Measurements from ENCODE around the gene ASB12. TPM values are rescaled to one million over a fixed set of nuclear protein-coding genes. Genes with fewer than 3 reads are reported as not detected.

The ASB12 gene
- total RNA-seq, 1 donor from 2014 or later: not detected

DNA sequence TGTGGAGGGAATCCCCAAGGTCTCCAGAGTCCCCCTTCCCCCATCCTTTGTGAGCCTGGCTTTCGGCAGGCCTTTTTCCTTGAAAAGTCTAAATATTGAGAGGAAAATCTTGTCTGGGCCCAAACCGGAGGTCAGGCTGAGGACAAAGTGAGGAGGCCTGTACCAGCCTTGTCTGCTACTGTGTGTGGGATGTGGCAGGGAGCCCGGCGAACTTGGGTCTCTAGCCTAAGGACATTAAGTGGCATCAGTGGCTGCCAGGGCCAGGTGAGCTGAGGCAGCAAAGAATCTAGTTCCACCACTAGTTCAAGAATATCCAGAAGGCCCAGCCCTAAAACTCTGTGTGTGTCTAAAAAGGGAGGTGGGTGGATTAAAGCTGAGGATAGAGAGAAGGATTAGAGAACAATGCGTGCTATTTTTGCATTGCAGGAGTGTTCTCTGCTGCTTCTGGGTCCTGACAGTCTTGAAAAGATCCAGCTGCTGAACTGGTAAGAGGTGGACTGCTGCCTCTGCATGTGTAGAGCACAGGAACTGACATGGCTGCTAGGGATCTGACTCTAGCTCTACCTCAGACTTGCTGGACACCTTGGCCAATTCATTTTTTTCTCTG lies 23.7 kb downstream of the ASB12 start:
- intact Hi-C loops (cut with DNase I): loop anchor here (5.0 to 10.0 kb wide), 6 partner anchors 188 to 1328 kb away; partner anchors contain the start of genes LAS1L, MTMR8, SPIN4 and ZC3H12B
- Histone ChIP-seq H3K4me3 (peak overlapping the region; percentile 65 to 90), H3K27ac (peak overlapping the region; percentile 87 to 90), H3K27me3 (no peaks in the 10 kb centered on the region), H3K4me1 (peaks cover 0 to 7% of the 10 kb centered on the region in 2 donors), H3K36me3 (no peaks in the 10 kb centered on the region), H3K9me3 (no peaks in the 10 kb centered on the region)
- TF ChIP-seq, protein P1, sequence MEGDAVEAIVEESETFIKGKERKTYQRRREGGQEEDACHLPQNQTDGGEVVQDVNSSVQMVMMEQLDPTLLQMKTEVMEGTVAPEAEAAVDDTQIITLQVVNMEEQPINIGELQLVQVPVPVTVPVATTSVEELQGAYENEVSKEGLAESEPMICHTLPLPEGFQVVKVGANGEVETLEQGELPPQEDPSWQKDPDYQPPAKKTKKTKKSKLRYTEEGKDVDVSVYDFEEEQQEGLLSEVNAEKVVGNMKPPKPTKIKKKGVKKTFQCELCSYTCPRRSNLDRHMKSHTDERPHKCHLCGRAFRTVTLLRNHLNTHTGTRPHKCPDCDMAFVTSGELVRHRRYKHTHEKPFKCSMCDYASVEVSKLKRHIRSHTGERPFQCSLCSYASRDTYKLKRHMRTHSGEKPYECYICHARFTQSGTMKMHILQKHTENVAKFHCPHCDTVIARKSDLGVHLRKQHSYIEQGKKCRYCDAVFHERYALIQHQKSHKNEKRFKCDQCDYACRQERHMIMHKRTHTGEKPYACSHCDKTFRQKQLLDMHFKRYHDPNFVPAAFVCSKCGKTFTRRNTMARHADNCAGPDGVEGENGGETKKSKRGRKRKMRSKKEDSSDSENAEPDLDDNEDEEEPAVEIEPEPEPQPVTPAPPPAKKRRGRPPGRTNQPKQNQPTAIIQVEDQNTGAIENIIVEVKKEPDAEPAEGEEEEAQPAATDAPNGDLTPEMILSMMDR (IDR thresholded peaks at IDR 0.05): no peak
- no peak for DNase-seq (ENCODE audit: low spot score in 2 of 2)

DNA sequence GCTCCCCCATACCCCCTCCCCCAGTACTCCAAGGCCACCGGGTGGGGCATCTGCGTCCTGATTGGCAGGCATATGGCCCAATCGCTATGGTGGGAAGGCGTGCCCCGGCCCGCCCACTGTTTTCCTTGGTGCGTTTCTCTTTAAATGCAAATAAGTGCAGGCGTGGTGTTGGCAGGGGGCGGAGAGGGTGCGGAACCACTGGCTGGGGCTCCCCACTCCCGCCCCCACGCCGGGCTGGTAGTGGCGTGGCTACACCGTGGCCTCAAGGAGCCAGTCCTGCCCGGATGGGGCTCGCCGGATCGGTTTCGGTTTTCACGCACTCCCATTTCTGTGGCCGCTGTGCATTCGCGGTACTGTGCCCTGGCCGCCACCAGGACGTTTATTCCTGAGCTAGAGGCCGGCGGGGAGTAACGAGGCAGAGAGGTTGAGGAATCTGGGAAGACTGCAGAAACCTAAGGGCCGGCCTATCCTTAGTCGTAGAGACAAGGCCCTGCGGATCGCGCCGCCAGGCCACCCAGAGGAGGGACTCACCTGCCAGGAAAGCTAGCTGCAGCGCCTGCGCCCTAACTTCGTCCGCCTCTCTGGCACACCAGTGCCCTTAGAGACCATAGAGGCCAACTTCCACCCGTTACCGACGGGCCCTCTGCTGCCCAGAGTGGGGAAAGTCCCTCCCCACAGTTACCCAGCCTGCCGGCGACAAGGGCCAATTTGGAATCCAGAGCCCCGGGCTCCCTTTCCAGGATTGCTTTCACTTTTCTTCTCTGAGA lies 24.5 kb downstream of the ASB12 start:
- H3K27me3 ChIP-seq: no peaks in the 10 kb centered on the region
- peak; percentile 85 to 96 for DNase-seq (ENCODE audit: low spot score in 2 of 2)
- intact Hi-C loops (cut with DNase I): loop anchor here (2.0 to 10.0 kb wide), 7 partner anchors 189 to 1329 kb away; partner anchors contain the start of genes LAS1L, MTMR8, SPIN4 and ZC3H12B
- TF ChIP-seq, protein P1 (IDR thresholded peaks at IDR 0.05): peak; percentile 8 to 33 (median 14)
- peak overlapping the region; percentile 87 to 90 for H3K27ac ChIP-seq
- no peaks in the 10 kb centered on the region for H3K9me3 ChIP-seq
- H3K4me3 ChIP-seq: peak overlapping the region; percentile 65 to 90
- no peaks in the 10 kb centered on the region for H3K36me3 ChIP-seq
- H3K4me1 ChIP-seq: peaks cover 0 to 7% of the 10 kb centered on the region in 2 donors

DNA sequence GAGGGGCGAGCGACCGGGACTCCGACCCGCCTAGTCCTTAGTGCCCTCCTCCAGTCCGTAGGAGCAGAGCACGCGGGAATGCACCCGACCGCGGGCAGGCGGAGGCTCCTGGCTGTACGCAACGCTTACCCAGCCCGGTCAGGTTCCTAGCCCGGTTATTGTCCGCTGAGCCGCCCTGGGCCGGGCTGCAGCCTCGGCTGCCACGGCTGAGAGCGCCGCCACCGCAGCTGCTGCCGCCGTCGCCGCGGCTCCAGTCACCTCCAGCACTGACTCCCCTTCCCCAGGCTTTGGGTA lies 25.0 kb downstream of the ASB12 start, which contains the start of gene AMER1:
TSS of gene AMER1 (minus strand) at position 268 of the 294 bp plus-strand sequence. CDS start 12,422 bp downstream, outside the sequence.
- Histone ChIP-seq H3K4me1 (peaks cover 0 to 7% of the 10 kb centered on the region in 2 donors), H3K27ac (peak within 1 kb of the TSS; percentile 87 to 90), H3K27me3 (no peaks in the 10 kb centered on the region), H3K9me3 (no peaks in the 10 kb centered on the region), H3K36me3 (no peaks in the 10 kb centered on the region), H3K4me3 (peak within 1 kb of the TSS; percentile 65 to 90)
- intact Hi-C loops (cut with DNase I): loop anchor here (2.0 to 10.0 kb wide), 7 partner anchors 189 to 1329 kb away; partner anchors contain the start of genes LAS1L, MTMR8, SPIN4 and ZC3H12B
- no peak for DNase-seq (ENCODE audit: low spot score in 2 of 2)
- TF ChIP-seq, protein P1 (IDR thresholded peaks at IDR 0.05): no peak

DNA sequence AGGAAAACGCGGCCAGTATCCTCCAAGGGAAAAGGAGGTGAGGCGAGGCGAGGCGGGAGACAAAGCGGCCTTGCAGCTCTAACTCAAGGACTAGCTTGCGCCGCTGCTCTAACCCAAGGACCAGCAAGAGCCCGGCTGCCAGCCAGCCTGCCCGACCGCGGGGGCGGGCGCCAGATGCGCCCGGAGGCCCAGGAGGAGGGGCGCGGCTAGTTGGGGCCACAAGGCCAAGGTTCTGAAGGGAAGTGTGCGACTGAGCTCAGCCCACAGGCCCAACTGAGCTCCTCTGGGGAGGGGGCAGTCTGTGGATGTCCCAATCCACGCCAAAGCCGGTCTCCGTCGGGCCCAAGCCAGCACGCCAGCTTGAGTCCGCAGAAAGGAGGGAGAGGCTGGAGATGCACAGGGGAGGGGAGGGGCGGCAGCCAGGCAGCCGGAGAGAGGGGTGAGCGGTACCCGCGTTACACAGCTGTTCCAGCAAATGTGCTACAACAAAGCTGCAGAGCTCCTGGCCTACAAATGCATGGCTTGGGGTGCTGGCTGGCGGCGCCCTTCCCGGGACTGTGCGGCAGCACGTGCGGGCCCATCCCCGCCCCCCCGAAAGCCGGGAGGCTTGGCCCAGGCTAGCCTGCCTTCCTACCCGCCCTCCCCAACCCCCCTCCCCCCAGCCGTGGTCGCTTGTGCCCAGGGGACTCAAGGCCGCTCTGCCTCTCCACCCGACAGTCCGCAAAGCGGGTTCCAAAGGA lies 25.5 kb downstream of the ASB12 start:
- TF ChIP-seq, protein P1 (IDR thresholded peaks at IDR 0.05): no peak
- peak in 1 of 2 donors; percentile 65 for DNase-seq (ENCODE audit: low spot score in 2 of 2)

DNA sequence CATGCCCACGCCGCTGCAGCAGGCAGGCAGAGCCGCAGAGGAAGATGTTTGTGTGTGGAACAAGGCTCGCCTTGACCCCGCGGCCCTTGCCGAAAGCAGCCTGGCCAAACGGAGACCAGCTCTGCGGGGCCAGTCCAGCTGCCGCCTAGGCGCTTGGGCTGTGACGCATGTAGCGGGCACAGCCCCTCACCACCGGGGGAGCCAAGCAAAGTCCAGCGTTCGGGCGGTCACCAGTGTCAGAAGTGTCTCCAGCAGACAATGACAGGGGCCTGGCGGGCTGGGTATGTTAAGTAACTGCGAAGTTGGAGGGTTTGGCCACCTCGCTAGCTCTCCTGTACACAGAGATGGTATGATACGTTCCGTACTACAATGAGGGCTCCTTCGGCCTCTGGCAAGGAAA lies 26.2 kb downstream of the ASB12 start:
- DNase-seq (ENCODE audit: low spot score in 2 of 2): peak in 1 of 2 donors; percentile 65
- no peaks in the 10 kb centered on the region for H3K36me3 ChIP-seq
- H3K4me1 ChIP-seq: peaks cover 0 to 7% of the 10 kb centered on the region in 2 donors
- no peaks in the 10 kb centered on the region for H3K9me3 ChIP-seq
- H3K27me3 ChIP-seq: no peaks in the 10 kb centered on the region
- H3K27ac ChIP-seq: peak overlapping the region; percentile 87 to 90
- TF ChIP-seq, protein P1 (IDR thresholded peaks at IDR 0.05): no peak
- intact Hi-C loops (cut with DNase I): loop anchor here (2.0 to 10.0 kb wide), 4 partner anchors 191 to 1331 kb away; partner anchors contain the start of genes LAS1L, MTMR8 and ZC3H12B
- H3K4me3 ChIP-seq: peak overlapping the region; percentile 65 to 90

More for the DNA sequence above, 25.5 kb downstream of the ASB12 start:
- peak overlapping the region; percentile 87 to 90 for H3K27ac ChIP-seq
- H3K27me3 ChIP-seq: no peaks in the 10 kb centered on the region
- H3K9me3 ChIP-seq: no peaks in the 10 kb centered on the region
- no peaks in the 10 kb centered on the region for H3K36me3 ChIP-seq
- peak overlapping the region; percentile 65 to 90 for H3K4me3 ChIP-seq
- intact Hi-C loops (cut with DNase I): loop anchor here (2.0 to 10.0 kb wide), 7 partner anchors 190 to 1330 kb away; partner anchors contain the start of genes LAS1L, MTMR8, SPIN4 and ZC3H12B
- H3K4me1 ChIP-seq: peaks cover 0 to 7% of the 10 kb centered on the region in 2 donors
